HG02798 (cell line): ENCODE measurements around the gene SPRR3.
"Not testable (repeated sequence)": the region's sequence is repeated elsewhere in the genome, so short reads cannot be mapped to it uniquely, and the experiment has no call there.

Source experiments
- ATAC-seq: cut with Tn5 transposase; IDR thresholded peaks from one replicate; pipeline ENCODE4 v1.9.1; 2021; ENCODE audit warnings: mild to moderate bottlenecking; ENCODE audit not compliant: unreplicated experiment, poor library complexity

SPRR3 gene

GRCh38 chr1:152982076-152982475 lies 19.5 kb upstream of the SPRR3 start:
- no peak for ATAC-seq

GRCh38 chr1:152983234-152983633 lies 18.3 kb upstream of the SPRR3 start:
- no peak for ATAC-seq

GRCh38 chr1:152983743-152984142 lies 17.8 kb upstream of the SPRR3 start, which contains the start of gene SPRR1A:
Gene SPRR1A, plus strand, starts transcription at chr1:152984081. Its CDS starts 1,150 bp downstream, at chr1:152985231.
- no peak for ATAC-seq

- ATAC-seq = no peak
These were observed 15.0 kb upstream of the SPRR3 start for GRCh38 chr1:152986578-152986977.

GRCh38 chr1:152993186-152993585 lies 8.4 kb upstream of the SPRR3 start:
- no peak for ATAC-seq

- ATAC-seq = no peak
These were observed 5.7 kb upstream of the SPRR3 start for GRCh38 chr1:152995842-152996241.

GRCh38 chr1:152996633-152997400 lies 4.7 kb upstream of the SPRR3 start:
- ATAC-seq = no peak

- ATAC-seq = no peak
These were observed 3.6 kb upstream of the SPRR3 start for GRCh38 chr1:152997901-152998300.

GRCh38 chr1:152998476-152998875 lies 3.1 kb upstream of the SPRR3 start:
- ATAC-seq = no peak

GRCh38 chr1:152999818-153000217 lies 1.7 kb upstream of the SPRR3 start:
- no peak for ATAC-seq

GRCh38 chr1:153000294-153000693 lies 1.3 kb upstream of the SPRR3 start:
- no peak for ATAC-seq

GRCh38 chr1:153011235-153011758 lies 9.7 kb downstream of the SPRR3 start:
- ATAC-seq = not testable (repeated sequence)

- ATAC-seq = not testable (repeated sequence)
These were observed 20.3 kb downstream of the SPRR3 start for GRCh38 chr1:153021829-153022228.

GRCh38 chr1:153022340-153022739 lies 20.8 kb downstream of the SPRR3 start:
- not testable (repeated sequence) for ATAC-seq

- ATAC-seq = no peak
These were observed 21.6 kb downstream of the SPRR3 start for GRCh38 chr1:153023109-153023508.

GRCh38 chr1:153024413-153024812 lies 22.9 kb downstream of the SPRR3 start:
- ATAC-seq = no peak

- no peak for ATAC-seq
These were observed 24.2 kb downstream of the SPRR3 start for GRCh38 chr1:153025797-153026196.

- no peak for ATAC-seq
These were observed 27.2 kb downstream of the SPRR3 start for GRCh38 chr1:153028766-153029165.

GRCh38 chr1:153030895-153031294 lies 29.3 kb downstream of the SPRR3 start, which contains the start of gene SPRR1B:
Gene SPRR1B, plus strand, starts transcription at chr1:153031203. Its CDS starts 1,143 bp downstream, at chr1:153032346.
- ATAC-seq = no peak

GRCh38 chr1:153032073-153032472 lies 30.5 kb downstream of the SPRR3 start:
- ATAC-seq = no peak

GRCh38 chr1:153032677-153033308 lies 31.2 kb downstream of the SPRR3 start:
- no peak for ATAC-seq
